RWPE2 (cell line): Measurements from ENCODE around the gene AP2B1.
"Not testable (repeated sequence)": the region's sequence is repeated elsewhere in the genome, so short reads cannot be mapped to it uniquely, and the experiment has no call there.

ENCODE experiments used
- ATAC-seq: fragments of 200-7000 bp; cut with Tn5 transposase; 3 replicates; pipeline ENCODE4 v1.9.1; 2021; ENCODE audit warnings: low read depth
- DNase-seq: peaks from one replicate; pipeline ENCODE4 v3.0.0-alpha.2; 2020; ENCODE audit warnings: low spot score
- H3K27ac ChIP-seq: fragments of 450-650 bp; 2 replicates; pipeline ENCODE4 v1.5.1; 2017; ENCODE audit warnings: mild to moderate bottlenecking; ENCODE audit not compliant: poor library complexity, severe bottlenecking
- H3K27me3 ChIP-seq: fragments of 250-450 bp; sonication (Bioruptor Pico); 2 replicates; pipeline ENCODE4 v1.5.1; 2021; ENCODE audit warnings: mild to moderate bottlenecking, moderate library complexity; ENCODE audit not compliant: insufficient read depth, poor library complexity, severe bottlenecking
- H3K36me3 ChIP-seq: fragments of 250-450 bp; sonication (Bioruptor Pico); 2 replicates; pipeline ENCODE4 v1.5.1; 2020; ENCODE audit warnings: low read depth, mild to moderate bottlenecking, moderate library complexity
- H3K4me1 ChIP-seq: fragments of 250-450 bp; sonication (Bioruptor Pico); 2 replicates; pipeline ENCODE4 v1.5.1; 2021; ENCODE audit warnings: mild to moderate bottlenecking, moderate library complexity; ENCODE audit not compliant: insufficient read depth, poor library complexity, severe bottlenecking
- H3K4me3 ChIP-seq: fragments of 250-450 bp; sonication (Bioruptor Pico); 2 replicates; pipeline ENCODE4 v1.5.1; 2021; ENCODE audit warnings: mild to moderate bottlenecking, moderate library complexity; ENCODE audit not compliant: severe bottlenecking
- H3K9me3 ChIP-seq: fragments of 250-450 bp; sonication (Bioruptor Pico); 2 replicates; pipeline ENCODE4 v1.5.1; 2021; ENCODE audit warnings: mild to moderate bottlenecking, moderate library complexity; ENCODE audit not compliant: severe bottlenecking
- TF ChIP-seq, protein P1 (sequence below): fragments of 450-650 bp; IDR thresholded peaks from one replicate; pipeline ENCODE4 v1.5.1; 2017; ENCODE audit warnings: mild to moderate bottlenecking, moderate library complexity; ENCODE audit not compliant: poor library complexity, severe bottlenecking

Gene AP2B1

GRCh38 chr17:35609831-35610230 is 22.7 kb downstream of the AP2B1 start:
- ATAC-seq (no peak), DNase-seq (no peak)
- H3K27me3 ChIP-seq = no peaks in the 10 kb centered on the region
- no peak overlapping the region for H3K27ac ChIP-seq
- no peaks in the 10 kb centered on the region for H3K4me1 ChIP-seq
- H3K9me3 ChIP-seq = no peaks in the 10 kb centered on the region
- TF ChIP-seq, protein P1, sequence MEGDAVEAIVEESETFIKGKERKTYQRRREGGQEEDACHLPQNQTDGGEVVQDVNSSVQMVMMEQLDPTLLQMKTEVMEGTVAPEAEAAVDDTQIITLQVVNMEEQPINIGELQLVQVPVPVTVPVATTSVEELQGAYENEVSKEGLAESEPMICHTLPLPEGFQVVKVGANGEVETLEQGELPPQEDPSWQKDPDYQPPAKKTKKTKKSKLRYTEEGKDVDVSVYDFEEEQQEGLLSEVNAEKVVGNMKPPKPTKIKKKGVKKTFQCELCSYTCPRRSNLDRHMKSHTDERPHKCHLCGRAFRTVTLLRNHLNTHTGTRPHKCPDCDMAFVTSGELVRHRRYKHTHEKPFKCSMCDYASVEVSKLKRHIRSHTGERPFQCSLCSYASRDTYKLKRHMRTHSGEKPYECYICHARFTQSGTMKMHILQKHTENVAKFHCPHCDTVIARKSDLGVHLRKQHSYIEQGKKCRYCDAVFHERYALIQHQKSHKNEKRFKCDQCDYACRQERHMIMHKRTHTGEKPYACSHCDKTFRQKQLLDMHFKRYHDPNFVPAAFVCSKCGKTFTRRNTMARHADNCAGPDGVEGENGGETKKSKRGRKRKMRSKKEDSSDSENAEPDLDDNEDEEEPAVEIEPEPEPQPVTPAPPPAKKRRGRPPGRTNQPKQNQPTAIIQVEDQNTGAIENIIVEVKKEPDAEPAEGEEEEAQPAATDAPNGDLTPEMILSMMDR = no peak
- H3K36me3 ChIP-seq = peaks cover 97% of the 10 kb centered on the region
- H3K4me3 ChIP-seq = no peak overlapping the region

DNA sequence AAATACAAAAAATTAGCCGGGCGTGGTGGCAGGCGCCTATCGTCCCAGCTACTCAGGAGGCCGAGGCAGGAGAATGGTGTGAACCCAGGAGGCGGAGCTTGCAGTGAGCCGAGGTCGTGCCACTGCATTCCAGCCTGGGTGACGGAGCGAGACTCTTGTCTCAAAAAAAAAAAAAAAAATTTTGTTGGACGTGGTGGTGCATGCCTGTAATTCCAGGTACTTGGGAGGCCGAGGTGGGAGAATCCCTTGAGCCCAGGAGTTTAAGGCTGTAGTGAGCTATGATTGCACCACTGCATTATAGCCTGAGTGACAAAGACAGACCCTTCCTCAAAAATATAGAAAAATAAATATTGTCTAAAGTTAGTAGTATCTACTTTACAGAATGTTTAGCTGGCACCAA is 23.6 kb downstream of the AP2B1 start:
- H3K4me3 ChIP-seq, H3K27ac ChIP-seq, H3K9me3 ChIP-seq, DNase-seq, H3K4me1 ChIP-seq, H3K27me3 ChIP-seq, ATAC-seq: not testable (repeated sequence)
- peaks cover 100% of the 10 kb centered on the region for H3K36me3 ChIP-seq

DNA sequence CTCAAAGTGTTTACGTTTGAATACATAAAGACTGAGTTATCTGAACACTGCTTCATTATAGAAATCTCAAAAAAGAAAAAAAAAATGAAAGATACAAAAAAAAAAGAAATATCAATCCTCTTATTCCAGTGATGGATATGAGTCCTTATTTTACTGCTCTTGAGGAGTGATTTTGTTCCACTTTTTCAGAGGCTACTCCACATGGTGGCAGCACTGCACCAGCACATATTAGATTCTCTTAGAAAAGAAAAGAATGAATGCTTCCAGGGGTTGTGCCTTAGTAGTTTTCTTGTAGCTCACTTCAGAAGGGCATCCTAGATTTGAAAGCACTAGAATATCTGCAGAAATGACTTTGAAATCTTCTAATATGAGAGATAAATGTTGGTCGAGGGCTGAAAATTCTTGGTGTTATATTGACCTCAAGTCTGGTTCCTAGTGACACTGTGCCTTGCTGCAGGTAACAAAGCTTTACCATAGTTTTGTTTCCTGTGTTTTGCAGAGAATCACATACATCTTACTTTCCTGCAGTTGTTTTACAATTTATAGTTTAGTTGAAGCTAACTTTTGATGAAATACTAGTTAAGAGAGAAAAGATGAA is 25.9 kb downstream of the AP2B1 start:
- Histone ChIP-seq H3K9me3 (no peaks in the 10 kb centered on the region), H3K36me3 (peaks cover 95% of the 10 kb centered on the region), H3K4me3 (no peak overlapping the region), H3K27me3 (no peaks in the 10 kb centered on the region), H3K4me1 (no peaks in the 10 kb centered on the region), H3K27ac (no peak overlapping the region)
- ATAC-seq = no peak
- no peak for DNase-seq
- TF ChIP-seq, protein P1 = peak; percentile 79

DNA sequence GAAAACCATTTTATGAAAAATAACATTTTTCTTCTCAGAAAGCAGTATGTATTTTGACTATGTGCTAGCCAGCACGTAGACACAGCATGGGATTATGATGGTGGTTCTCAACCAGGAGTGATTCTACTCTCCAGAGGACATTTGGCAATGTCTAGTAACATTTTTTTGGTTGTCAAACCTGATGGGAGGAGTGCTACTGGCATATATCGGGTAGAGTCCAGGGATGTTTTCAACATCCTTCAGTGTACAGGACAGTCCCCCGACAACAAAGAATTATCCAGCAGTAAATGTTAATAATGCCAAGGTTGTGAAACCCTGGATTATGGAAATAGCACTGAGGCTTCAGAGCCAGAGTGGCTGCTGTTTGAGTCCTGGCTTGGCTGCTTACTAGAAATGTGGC is 27.7 kb downstream of the AP2B1 start:
- H3K27ac ChIP-seq = no peak overlapping the region
- H3K4me3 ChIP-seq = no peak overlapping the region
- no peak for DNase-seq
- no peak for ATAC-seq
- no peaks in the 10 kb centered on the region for H3K9me3 ChIP-seq
- no peaks in the 10 kb centered on the region for H3K4me1 ChIP-seq
- peaks cover 93% of the 10 kb centered on the region for H3K36me3 ChIP-seq
- no peaks in the 10 kb centered on the region for H3K27me3 ChIP-seq
- TF ChIP-seq, protein P1 = no peak

GRCh38 chr17:35616536-35616935 is 29.4 kb downstream of the AP2B1 start:
- DNase-seq = no peak
- ATAC-seq = no peak
- TF ChIP-seq, protein P1 = no peak
- H3K27me3 ChIP-seq = no peaks in the 10 kb centered on the region
- no peak overlapping the region for H3K4me3 ChIP-seq
- H3K9me3 ChIP-seq = no peaks in the 10 kb centered on the region
- H3K4me1 ChIP-seq = no peaks in the 10 kb centered on the region
- no peak overlapping the region for H3K27ac ChIP-seq
- H3K36me3 ChIP-seq = peaks cover 85% of the 10 kb centered on the region
